AML-193 (cell line): ENCODE measurements around the gene SETSIP.
"Not testable (repeated sequence)": the region's sequence is repeated elsewhere in the genome, so short reads cannot be mapped to it uniquely, and the experiment has no call there.

ENCODE experiments used
- DNase-seq, 2 experiments: peaks; one replicate each; lab custom pipeline; 2025; lab: John Stamatoyannopoulos, UW

The SETSIP gene

GRCh38 chr1:92045766-92046495, 29.3 kb downstream of the SETSIP start:
- no peak for DNase-seq

- no peak for DNase-seq
These were observed 31.6 kb downstream of the SETSIP start for GRCh38 chr1:92043621-92044020.

GRCh38 chr1:92040971-92041370, 34.2 kb downstream of the SETSIP start:
- DNase-seq = no peak

GRCh38 chr1:92038695-92039346, 36.4 kb downstream of the SETSIP start:
- no peak for DNase-seq

GRCh38 chr1:92037400-92037799, 37.8 kb downstream of the SETSIP start:
- no peak for DNase-seq

- no peak for DNase-seq
These were observed 43.7 kb downstream of the SETSIP start for GRCh38 chr1:92031281-92032110.

GRCh38 chr1:92030656-92031107, 44.5 kb downstream of the SETSIP start:
- peak in 1 of 2 experiments; percentile 4 for DNase-seq

- no peak for DNase-seq
These were observed 45.8 kb downstream of the SETSIP start for GRCh38 chr1:92029241-92029922.

GRCh38 chr1:92026806-92027205, 48.4 kb downstream of the SETSIP start:
- DNase-seq = peak; percentile 8 to 23

GRCh38 chr1:92026042-92026441, 49.2 kb downstream of the SETSIP start:
- DNase-seq = not testable (repeated sequence)
